SIG-M5 treated with dmso at 0.1 percent for 504 hours (cell line): Measurements from ENCODE around the gene DIP2B.
"Not testable (repeated sequence)": the region's sequence is repeated elsewhere in the genome, so short reads cannot be mapped to it uniquely, and the experiment has no call there.

ENCODE experiments used
- DNase-seq: peaks from one replicate; lab custom pipeline; 2025; ENCODE audit not compliant: unreplicated experiment; lab: John Stamatoyannopoulos, UW

The DIP2B gene

GRCh38 chr12:50764286-50765094, 259.7 kb downstream of the DIP2B start:
- DNase-seq: peak; percentile 57

GRCh38 chr12:50765095-50765911, 260.5 kb downstream of the DIP2B start:
- peak; percentile 74 for DNase-seq

- DNase-seq: no peak
Observed at GRCh38 chr12:50768391-50768790, 263.6 kb downstream of the DIP2B start.

GRCh38 chr12:50768813-50769212, 264.0 kb downstream of the DIP2B start:
- not testable (repeated sequence) for DNase-seq

- no peak for DNase-seq
Observed at GRCh38 chr12:50771409-50771808, 266.6 kb downstream of the DIP2B start.

- DNase-seq: no peak
Observed at GRCh38 chr12:50772470-50772869, 267.7 kb downstream of the DIP2B start.

- DNase-seq: no peak
Observed at GRCh38 chr12:50772877-50773276, 268.1 kb downstream of the DIP2B start.

- no peak for DNase-seq
Observed at GRCh38 chr12:50775251-50775650, 270.5 kb downstream of the DIP2B start.

GRCh38 chr12:50776749-50777728, 272.3 kb downstream of the DIP2B start:
- DNase-seq: no peak

GRCh38 chr12:50778663-50779590, 274.1 kb downstream of the DIP2B start:
- no peak for DNase-seq

GRCh38 chr12:50780013-50780412, 275.2 kb downstream of the DIP2B start:
- DNase-seq: no peak

- no peak for DNase-seq
Observed at GRCh38 chr12:50784501-50784900, 279.7 kb downstream of the DIP2B start.

GRCh38 chr12:50785406-50786001, 280.7 kb downstream of the DIP2B start:
- no peak for DNase-seq

- peak; percentile 78 for DNase-seq
Observed at GRCh38 chr12:50786498-50787231, 281.9 kb downstream of the DIP2B start.

GRCh38 chr12:50787618-50788017, 282.8 kb downstream of the DIP2B start:
- DNase-seq: no peak

- DNase-seq: no peak
Observed at GRCh38 chr12:50788561-50788960, 283.8 kb downstream of the DIP2B start.

- DNase-seq: no peak
Observed at GRCh38 chr12:50790081-50790480, 285.3 kb downstream of the DIP2B start.
